GM12891 (cell line): ENCODE measurements around the gene SPINDOC.
"Not testable (repeated sequence)": the region's sequence is repeated elsewhere in the genome, so short reads cannot be mapped to it uniquely, and the experiment has no call there.

Experiments used
- POLR2A ChIP-seq: IDR thresholded peaks from 2 replicates; pipeline ENCODE4 v1.6.1; 2011; ENCODE audit warnings: low read depth, low read length, control low read depth
- POLR2AphosphoS5 ChIP-seq: IDR thresholded peaks from 2 replicates; pipeline ENCODE4 v1.6.1; 2011; ENCODE audit warnings: low read depth, low read length, control low read depth
- POU2F2 ChIP-seq: IDR thresholded peaks from 2 replicates; pipeline ENCODE4 v1.6.1; 2011; ENCODE audit warnings: low read depth, mild to moderate bottlenecking, control low read depth, low read length, moderate library complexity
- SPI1 ChIP-seq: IDR thresholded peaks from 2 replicates; pipeline ENCODE4 v1.6.1; 2011; ENCODE audit warnings: low read depth, low read length, control low read depth
- TAF1 ChIP-seq: IDR thresholded peaks from 2 replicates; pipeline ENCODE4 v1.6.1; 2011; ENCODE audit warnings: low read depth, low read length, control low read depth

GRCh38 chr11:63863620-63864019 is 50.4 kb downstream of the SPINDOC start:
- TF ChIP-seq POLR2AphosphoS5, POLR2A, TAF1, POU2F2, SPI1: not testable (repeated sequence)
